Ovary (tissue), 3 donors: Measurements from ENCODE around the gene TCF4.

Experiments
- EP300 ChIP-seq: sonication (generic); formaldehyde crosslinking; IDR thresholded peaks from one replicate; pipeline ENCODE4 v1.6.1; 2017; ENCODE audit warnings: antibody characterized with exemption
- TF ChIP-seq, protein P1 (sequence below), 3 donors: fragments of 450-650 bp in 2 of 3; fragments of 200-600 bp in 1 of 3; IDR thresholded peaks; one replicate each; pipeline versions ENCODE4 v1.5.1 to v1.8.0; 2016 to 2022; ENCODE audit warnings: antibody characterized with exemption in 3 of 3, mild to moderate bottlenecking in 1 of 3
- donor health status: DM: no; HTN: no; CAD: no.

DNA sequence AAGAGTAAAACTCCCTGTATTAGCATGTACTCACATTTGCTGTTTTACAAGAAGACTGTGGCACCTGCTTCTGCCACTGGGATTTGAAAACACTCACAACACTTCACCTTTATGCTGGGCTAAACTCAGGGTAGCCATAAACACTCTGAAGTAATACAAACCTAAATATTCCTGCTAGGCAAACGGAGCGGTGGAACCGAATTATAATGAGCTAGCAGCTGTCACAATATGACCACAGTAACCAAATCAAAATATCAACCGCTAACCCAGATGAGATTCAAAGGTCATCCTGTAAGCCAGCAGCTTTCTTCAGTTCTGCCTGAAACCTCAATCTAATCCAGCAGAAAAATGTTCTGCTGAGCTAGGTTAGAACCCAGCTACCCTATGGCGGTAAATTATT lies 132.1 kb downstream of the TCF4 start:
- TF ChIP-seq, protein P1, sequence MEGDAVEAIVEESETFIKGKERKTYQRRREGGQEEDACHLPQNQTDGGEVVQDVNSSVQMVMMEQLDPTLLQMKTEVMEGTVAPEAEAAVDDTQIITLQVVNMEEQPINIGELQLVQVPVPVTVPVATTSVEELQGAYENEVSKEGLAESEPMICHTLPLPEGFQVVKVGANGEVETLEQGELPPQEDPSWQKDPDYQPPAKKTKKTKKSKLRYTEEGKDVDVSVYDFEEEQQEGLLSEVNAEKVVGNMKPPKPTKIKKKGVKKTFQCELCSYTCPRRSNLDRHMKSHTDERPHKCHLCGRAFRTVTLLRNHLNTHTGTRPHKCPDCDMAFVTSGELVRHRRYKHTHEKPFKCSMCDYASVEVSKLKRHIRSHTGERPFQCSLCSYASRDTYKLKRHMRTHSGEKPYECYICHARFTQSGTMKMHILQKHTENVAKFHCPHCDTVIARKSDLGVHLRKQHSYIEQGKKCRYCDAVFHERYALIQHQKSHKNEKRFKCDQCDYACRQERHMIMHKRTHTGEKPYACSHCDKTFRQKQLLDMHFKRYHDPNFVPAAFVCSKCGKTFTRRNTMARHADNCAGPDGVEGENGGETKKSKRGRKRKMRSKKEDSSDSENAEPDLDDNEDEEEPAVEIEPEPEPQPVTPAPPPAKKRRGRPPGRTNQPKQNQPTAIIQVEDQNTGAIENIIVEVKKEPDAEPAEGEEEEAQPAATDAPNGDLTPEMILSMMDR (IDR thresholded peaks at IDR 0.05), result no peak
- no peak for TF ChIP-seq EP300
